Tibial nerve (tissue), 3 donors: ENCODE results near the gene TMEM95.

Experiments used
- CTCF ChIP-seq, 5 experiments: fragments of 200-600 bp in 3 of 5; fragments of 450-650 bp in 2 of 5; sonication (generic) in 3 of 5; IDR thresholded peaks; one replicate each; pipeline ENCODE4 v1.5.1; 2016 to 2019; ENCODE audit warnings: antibody characterized with exemption in 5 of 5, mild to moderate bottlenecking in 3 of 5, moderate library complexity in 2 of 5
- POLR2A ChIP-seq, 2 donors: fragments of 450-650 bp; IDR thresholded peaks; one replicate each; pipeline ENCODE4 v1.6.1; 2017; ENCODE audit warnings: antibody characterized with exemption in 2 of 2, mild to moderate bottlenecking in 2 of 2, moderate library complexity in 2 of 2

GRCh38 chr17:7326186-7326585 is 28.8 kb upstream of the TMEM95 start:
- TF ChIP-seq CTCF (IDR thresholded peaks at IDR 0.05) = no peak
- no peak for TF ChIP-seq POLR2A (IDR thresholded peaks at IDR 0.05)
